H9 (cell line): Measurements from ENCODE around the gene C10orf88. TPM values are rescaled to one million over a fixed set of nuclear protein-coding genes. Genes with fewer than 3 reads are reported as not detected.

Experiments
- DNase-seq: peaks from one replicate; pipeline ENCODE4 v3.0.0-alpha.2; 2017
- H2AFZ ChIP-seq: one replicate; pipeline ENCODE4 v1.6.1; 2013; ENCODE audit warnings: mild to moderate bottlenecking, low read length, control low read depth, moderate library complexity
- H2AK5ac ChIP-seq: 2 replicates; pipeline ENCODE4 v1.6.1; 2013; ENCODE audit warnings: low read length, control low read depth, mixed read lengths; ENCODE audit not compliant: insufficient read length
- H2BK120ac ChIP-seq: one replicate; pipeline ENCODE4 v1.6.1; 2013; ENCODE audit warnings: low read depth, mild to moderate bottlenecking, low read length, control low read depth, inconsistent platforms; ENCODE audit not compliant: poor library complexity, severe bottlenecking
- H2BK12ac ChIP-seq: 2 replicates; pipeline ENCODE4 v1.6.1; 2013; ENCODE audit warnings: low read length, control low read depth, mixed read lengths, low read depth; ENCODE audit not compliant: insufficient read length
- H2BK15ac ChIP-seq: 2 replicates; pipeline ENCODE4 v1.6.1; 2013; ENCODE audit warnings: low read depth, low read length, control low read depth
- H2BK20ac ChIP-seq: one replicate; pipeline ENCODE4 v1.6.1; 2013; ENCODE audit warnings: low read depth, mild to moderate bottlenecking, low read length, control low read depth, inconsistent platforms; ENCODE audit not compliant: poor library complexity, severe bottlenecking
- H2BK5ac ChIP-seq: 2 replicates; pipeline ENCODE4 v1.6.1; 2013; ENCODE audit warnings: low read length, control low read depth, mixed read lengths; ENCODE audit not compliant: insufficient read length
- H3K14ac ChIP-seq: 2 replicates; pipeline ENCODE4 v1.6.1; 2013; ENCODE audit warnings: low read length, control low read depth; ENCODE audit not compliant: insufficient read depth
- H3K18ac ChIP-seq: 2 replicates; pipeline ENCODE4 v1.6.1; 2013; ENCODE audit warnings: low read depth, mild to moderate bottlenecking, mixed read lengths, low read length, control low read depth; ENCODE audit not compliant: insufficient read length
- H3K23ac ChIP-seq: 2 replicates; pipeline ENCODE4 v1.6.1; 2013; ENCODE audit warnings: low read length, control low read depth, mixed read lengths, low read depth; ENCODE audit not compliant: insufficient read length
- H3K23me2 ChIP-seq: 2 replicates; pipeline ENCODE4 v1.6.1; 2013; ENCODE audit warnings: low read depth, mild to moderate bottlenecking, mixed read lengths, low read length, control low read depth; ENCODE audit not compliant: insufficient read length, poor library complexity, severe bottlenecking
- H3K27ac ChIP-seq: 2 replicates; pipeline ENCODE4 v1.5.1; 2013; ENCODE audit warnings: low read length, control low read depth, mixed read lengths, low read depth; ENCODE audit not compliant: insufficient read length
- H3K27me3 ChIP-seq: 2 replicates; pipeline ENCODE4 v1.6.1; 2013; ENCODE audit warnings: low read length, control low read depth, inconsistent platforms; ENCODE audit not compliant: insufficient read depth
- H3K4ac ChIP-seq: 2 replicates; pipeline ENCODE4 v1.6.1; 2013; ENCODE audit warnings: low read depth, mild to moderate bottlenecking, control low read depth, inconsistent platforms, low read length, moderate library complexity
- H3K4me1 ChIP-seq: 2 replicates; pipeline ENCODE4 v1.6.1; 2013; ENCODE audit warnings: low read length, control low read depth, inconsistent platforms; ENCODE audit not compliant: insufficient read depth
- H3K4me2 ChIP-seq: 2 replicates; pipeline ENCODE4 v1.6.1; 2013; ENCODE audit warnings: low read length, control low read depth, mixed read lengths; ENCODE audit not compliant: insufficient read length, insufficient read depth
- H3K56ac ChIP-seq: 2 replicates; pipeline ENCODE4 v1.6.1; 2013; ENCODE audit warnings: low read depth, mild to moderate bottlenecking, mixed read lengths, low read length, control low read depth; ENCODE audit not compliant: insufficient read length
- H3K79me1 ChIP-seq: 2 replicates; pipeline ENCODE4 v1.6.1; 2013; ENCODE audit warnings: low read depth, mild to moderate bottlenecking, moderate library complexity, low read length, control low read depth, inconsistent platforms; ENCODE audit not compliant: insufficient read depth, poor library complexity, severe bottlenecking
- H3K79me2 ChIP-seq: 2 replicates; pipeline ENCODE4 v1.6.1; 2013; ENCODE audit warnings: low read length, control low read depth, inconsistent platforms; ENCODE audit not compliant: insufficient read depth
- H3K9ac ChIP-seq: 2 replicates; pipeline ENCODE4 v1.6.1; 2013; ENCODE audit warnings: low read length, control low read depth, mixed read lengths; ENCODE audit not compliant: insufficient read length; ENCODE audit errors: extremely low read depth
- H3K9me3 ChIP-seq: one replicate; pipeline ENCODE4 v1.6.1; 2013; ENCODE audit warnings: low read depth, low read length, inconsistent platforms; ENCODE audit not compliant: control insufficient read depth
- H3T11ph ChIP-seq: one replicate; pipeline ENCODE4 v1.6.1; 2013; ENCODE audit warnings: mild to moderate bottlenecking, low read length, control low read depth, inconsistent platforms
- H4K20me1 ChIP-seq: one replicate; pipeline ENCODE4 v1.6.1; 2013; ENCODE audit not compliant: control insufficient read depth, insufficient read length, insufficient read depth
- H4K5ac ChIP-seq: 2 replicates; pipeline ENCODE4 v1.6.1; 2013; ENCODE audit warnings: low read depth, mild to moderate bottlenecking, mixed read lengths, low read length, control low read depth; ENCODE audit not compliant: insufficient read length
- H4K8ac ChIP-seq: replicated peaks from 2 replicates; pipeline ENCODE4 v1.6.1; 2013; ENCODE audit warnings: low read length, control low read depth, mixed read lengths, low read depth; ENCODE audit not compliant: insufficient read length
- H4K91ac ChIP-seq: 2 replicates; pipeline ENCODE4 v1.6.1; 2013; ENCODE audit warnings: low read depth, mild to moderate bottlenecking, moderate library complexity, mixed read lengths, low read length, control low read depth; ENCODE audit not compliant: insufficient read length
- H3K27ac Mint-ChIP-seq, 3 experiments: 2 replicates in 2 of 3; 3 replicates in 1 of 3; pipeline ENCODE4 v1.8.0; 2020 to 2021; ENCODE audit warnings: mixed read lengths in 3 of 3, mild to moderate bottlenecking in 1 of 3, moderate library complexity in 1 of 3
- H3K27me3 Mint-ChIP-seq: 2 replicates; pipeline ENCODE4 v1.8.0; 2021; ENCODE audit warnings: low read depth, mild to moderate bottlenecking, moderate library complexity, mixed read lengths
- H3K36me3 Mint-ChIP-seq, 3 experiments: 2 replicates in 2 of 3; 3 replicates in 1 of 3; pipeline ENCODE4 v1.8.0; 2020 to 2021; ENCODE audit warnings: low read depth in 3 of 3, mixed read lengths in 3 of 3; ENCODE audit not compliant: insufficient read depth in 1 of 3
- H3K4me1 Mint-ChIP-seq, 2 experiments: 2 replicates each; pipeline ENCODE4 v1.8.0; 2020; ENCODE audit warnings: mixed read lengths in 2 of 2
- H3K4me3 Mint-ChIP-seq, 2 experiments: 2 replicates in 1 of 2; 3 replicates in 1 of 2; pipeline ENCODE4 v1.8.0; 2020 to 2021; ENCODE audit warnings: mild to moderate bottlenecking in 2 of 2, mixed read lengths in 2 of 2, moderate library complexity in 1 of 2
- H3K9me3 Mint-ChIP-seq, 2 experiments: 2 replicates in 1 of 2; 3 replicates in 1 of 2; pipeline ENCODE4 v1.8.0; 2020; ENCODE audit warnings: mild to moderate bottlenecking in 2 of 2, mixed read lengths in 2 of 2, moderate library complexity in 1 of 2
- CTCF ChIP-seq: fragments of 200-600 bp; sonication (generic); conservative IDR thresholded peaks from 3 replicates; pipeline ENCODE4 v1.8.0; 2021; ENCODE audit warnings: antibody characterized with exemption, mild to moderate bottlenecking
- WGBS: extraction: QIAGEN DNeasy Blood & Tissue Kit; methylation state at CpG from one replicate; pipeline ENCODE4 v1.1.7; 2013; ENCODE audit warnings: missing lambda C conversion rate, low lambda C conversion rate, mixed read lengths; ENCODE audit not compliant: insufficient read length; ENCODE audit errors: extremely low coverage; 5-methylcytosine and 5-hydroxymethylcytosine counted together
- total RNA-seq: library from RNA; stranded (reverse); gene quantifications from 2 replicates; pipeline ENCODE4 v1.2.1, GENCODE V29; 2021

Gene C10orf88
- total RNA-seq, 1 experiment from 2014 or later, result 11.7 TPM

GRCh38 chr10:122974543-122975064 lies 20.6 kb upstream of the C10orf88 start:
- H3K56ac ChIP-seq, result no peak overlapping the region
- no peaks in the 10 kb centered on the region for H4K20me1 ChIP-seq
- no peak for DNase-seq
- no peaks in the 10 kb centered on the region; a peak in 1 of 5 replicates for H3K9me3 Mint-ChIP-seq
- H3K79me2 ChIP-seq, result no peaks in the 10 kb centered on the region
- no peaks in the 10 kb centered on the region for H3K23me2 ChIP-seq
- H2BK15ac ChIP-seq, result no peak overlapping the region
- H3K4ac ChIP-seq, result no peak overlapping the region
- H3K27me3 Mint-ChIP-seq, result peaks cover 8% of the 10 kb centered on the region
- H2AK5ac ChIP-seq, result no peak overlapping the region
- no peak overlapping the region for H3K4me2 ChIP-seq
- WGBS, result no CpG with 5 or more reads among the region's 3 CpGs
- H2BK120ac ChIP-seq, result no peak overlapping the region
- no peak overlapping the region for H2BK5ac ChIP-seq
- no peak for TF ChIP-seq CTCF
- H3K14ac ChIP-seq, result no peak overlapping the region
- H3T11ph ChIP-seq, result no peak overlapping the region
- no peak overlapping the region for H3K27ac ChIP-seq
- H3K9ac ChIP-seq, result no peak overlapping the region
- no peak overlapping the region for H4K8ac ChIP-seq
- H3K23ac ChIP-seq, result no peak overlapping the region
- H2BK12ac ChIP-seq, result no peak overlapping the region
- no peak overlapping the region for H3K4me3 Mint-ChIP-seq
- no peaks in the 10 kb centered on the region for H3K9me3 ChIP-seq
- H2AFZ ChIP-seq, result no peak overlapping the region
- H2BK20ac ChIP-seq, result no peak overlapping the region
- no peaks in the 10 kb centered on the region for H3K27me3 ChIP-seq
- H3K4me1 Mint-ChIP-seq, result peaks cover 6 to 7% of the 10 kb centered on the region in 2 experiments; a peak in 3 of 4 replicates
- no peak overlapping the region for H3K27ac Mint-ChIP-seq
- H3K4me1 ChIP-seq, result no peaks in the 10 kb centered on the region
- H3K79me1 ChIP-seq, result no peaks in the 10 kb centered on the region
- H3K36me3 Mint-ChIP-seq, result no peaks in the 10 kb centered on the region
- H3K18ac ChIP-seq, result no peak overlapping the region
- no peak overlapping the region for H4K5ac ChIP-seq
- H4K91ac ChIP-seq, result no peak overlapping the region
